ENCODE results near the gene VPS33A.
"Not testable (repeated sequence)": the region's sequence is repeated elsewhere in the genome, so short reads cannot be mapped to it uniquely, and the experiment has no call there.

The VPS33A gene

DNA sequence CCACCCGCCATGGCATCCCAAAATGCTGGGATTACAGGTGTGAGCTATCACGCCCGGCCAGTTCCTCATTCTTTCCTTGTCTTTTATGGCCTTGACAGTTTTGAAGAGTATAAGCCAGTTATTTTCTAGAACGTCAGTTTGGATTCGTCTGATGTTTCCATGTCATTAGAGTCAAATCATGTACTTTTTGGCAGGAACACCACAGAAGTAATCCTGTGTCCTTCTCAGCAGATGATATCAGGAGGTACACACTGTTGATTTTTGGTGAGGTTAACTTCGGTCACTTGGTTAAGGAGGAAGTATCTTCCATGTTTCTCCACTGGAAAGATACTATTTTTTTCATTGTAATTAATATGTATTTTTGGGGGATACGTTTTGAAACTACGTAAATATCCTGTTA, 25.1 kb upstream of the VPS33A start:
- H3K4me3 ChIP-seq (ENCODE audit: low read length): no peak overlapping the region
- no peak for DNase-seq (ENCODE audit: low read depth)
- TF ChIP-seq, protein P1, sequence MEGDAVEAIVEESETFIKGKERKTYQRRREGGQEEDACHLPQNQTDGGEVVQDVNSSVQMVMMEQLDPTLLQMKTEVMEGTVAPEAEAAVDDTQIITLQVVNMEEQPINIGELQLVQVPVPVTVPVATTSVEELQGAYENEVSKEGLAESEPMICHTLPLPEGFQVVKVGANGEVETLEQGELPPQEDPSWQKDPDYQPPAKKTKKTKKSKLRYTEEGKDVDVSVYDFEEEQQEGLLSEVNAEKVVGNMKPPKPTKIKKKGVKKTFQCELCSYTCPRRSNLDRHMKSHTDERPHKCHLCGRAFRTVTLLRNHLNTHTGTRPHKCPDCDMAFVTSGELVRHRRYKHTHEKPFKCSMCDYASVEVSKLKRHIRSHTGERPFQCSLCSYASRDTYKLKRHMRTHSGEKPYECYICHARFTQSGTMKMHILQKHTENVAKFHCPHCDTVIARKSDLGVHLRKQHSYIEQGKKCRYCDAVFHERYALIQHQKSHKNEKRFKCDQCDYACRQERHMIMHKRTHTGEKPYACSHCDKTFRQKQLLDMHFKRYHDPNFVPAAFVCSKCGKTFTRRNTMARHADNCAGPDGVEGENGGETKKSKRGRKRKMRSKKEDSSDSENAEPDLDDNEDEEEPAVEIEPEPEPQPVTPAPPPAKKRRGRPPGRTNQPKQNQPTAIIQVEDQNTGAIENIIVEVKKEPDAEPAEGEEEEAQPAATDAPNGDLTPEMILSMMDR (conservative IDR thresholded peaks at IDR 0.05; ENCODE audit: low read length): no peak

DNA sequence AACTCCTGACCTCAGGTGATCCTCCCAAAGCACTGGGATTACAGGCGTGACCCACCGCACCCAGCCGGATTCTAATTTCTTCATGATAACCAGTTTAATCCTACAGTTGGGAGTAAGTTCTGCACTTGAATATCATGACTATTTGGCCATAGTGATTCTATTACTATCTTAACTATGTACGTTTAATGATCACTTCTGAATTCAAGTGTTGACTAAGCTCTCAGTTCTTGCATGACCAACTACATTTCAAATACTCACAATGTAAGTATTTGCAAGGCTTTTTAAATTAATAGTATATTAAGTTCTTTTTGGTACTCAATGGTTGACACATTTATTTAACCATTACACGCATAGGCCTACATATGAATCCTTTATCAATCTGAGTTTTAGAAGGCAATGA, 17.4 kb upstream of the VPS33A start:
- no peak overlapping the region for H3K4me3 ChIP-seq (ENCODE audit: low read length)
- no peak for DNase-seq (ENCODE audit: low read depth)
- TF ChIP-seq, protein P1 (conservative IDR thresholded peaks at IDR 0.05; ENCODE audit: low read length): no peak

DNA sequence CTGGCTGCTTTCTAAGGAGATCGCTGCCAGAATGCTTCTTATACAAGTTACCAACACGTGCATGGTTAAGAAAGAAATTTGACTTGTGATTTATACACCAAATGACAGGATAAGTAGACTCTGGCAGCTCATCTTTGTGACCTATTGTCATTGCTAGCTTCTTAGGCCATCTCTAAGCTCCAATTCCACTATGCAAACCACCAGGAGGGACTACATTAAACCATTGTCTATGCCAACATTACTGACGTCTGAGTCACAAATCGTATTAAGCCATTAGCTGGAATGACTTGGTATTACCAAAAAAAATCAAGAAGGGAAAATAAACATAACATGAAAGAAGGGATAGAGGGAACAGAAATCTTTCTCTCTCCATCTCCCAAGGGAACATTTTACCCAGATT, 15.8 kb upstream of the VPS33A start:
- H3K4me3 ChIP-seq (ENCODE audit: low read length): no peak overlapping the region
- DNase-seq (ENCODE audit: low read depth): peak; percentile 83
- TF ChIP-seq, protein P1 (conservative IDR thresholded peaks at IDR 0.05; ENCODE audit: low read length): no peak

DNA sequence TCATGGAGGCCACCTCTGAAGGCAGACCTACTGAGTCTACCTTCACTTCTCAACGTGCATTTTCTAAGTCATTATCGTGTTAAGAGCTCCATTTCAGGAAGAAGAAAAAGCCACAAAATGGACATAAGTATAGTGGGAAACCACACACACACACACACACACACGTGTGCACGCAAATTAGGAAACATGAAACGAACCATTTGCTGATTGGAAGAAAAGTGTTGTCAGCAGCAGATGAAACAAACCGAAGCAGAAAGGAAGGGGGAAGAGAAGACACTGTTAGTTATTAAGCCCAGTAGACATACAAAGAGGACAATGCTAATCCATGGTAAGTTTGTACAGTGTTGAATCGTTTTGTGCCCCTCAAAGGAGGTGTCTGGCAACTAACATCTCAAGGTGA, 9.9 kb upstream of the VPS33A start:
- TF ChIP-seq, protein P1 (conservative IDR thresholded peaks at IDR 0.05; ENCODE audit: low read length): no peak
- no peak for DNase-seq (ENCODE audit: low read depth)

DNA sequence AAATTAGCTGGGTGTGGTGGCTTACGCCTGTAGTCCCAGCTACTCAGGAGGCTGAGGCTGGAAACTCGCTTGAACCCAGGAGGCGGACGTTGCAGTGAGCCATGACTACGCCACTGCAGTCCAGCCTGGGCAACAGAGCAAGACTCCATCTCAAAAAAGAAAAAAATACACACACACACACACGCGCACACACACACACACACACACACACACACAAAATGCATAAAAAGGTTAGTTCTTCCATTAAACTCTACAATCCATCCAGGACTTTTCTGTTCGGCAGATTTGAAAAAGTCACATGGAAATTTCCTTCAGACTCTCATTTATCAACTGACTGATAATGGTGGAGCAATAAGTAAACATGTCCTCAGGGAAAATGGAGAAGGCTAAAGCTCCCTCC, 9.2 kb upstream of the VPS33A start:
- H3K4me3 ChIP-seq (ENCODE audit: low read length): no peak overlapping the region
- TF ChIP-seq, protein P1 (conservative IDR thresholded peaks at IDR 0.05; ENCODE audit: low read length): no peak
- DNase-seq (ENCODE audit: low read depth): no peak

More for the DNA sequence above, 9.9 kb upstream of the VPS33A start:
- H3K4me3 ChIP-seq (ENCODE audit: low read length): no peak overlapping the region

DNA sequence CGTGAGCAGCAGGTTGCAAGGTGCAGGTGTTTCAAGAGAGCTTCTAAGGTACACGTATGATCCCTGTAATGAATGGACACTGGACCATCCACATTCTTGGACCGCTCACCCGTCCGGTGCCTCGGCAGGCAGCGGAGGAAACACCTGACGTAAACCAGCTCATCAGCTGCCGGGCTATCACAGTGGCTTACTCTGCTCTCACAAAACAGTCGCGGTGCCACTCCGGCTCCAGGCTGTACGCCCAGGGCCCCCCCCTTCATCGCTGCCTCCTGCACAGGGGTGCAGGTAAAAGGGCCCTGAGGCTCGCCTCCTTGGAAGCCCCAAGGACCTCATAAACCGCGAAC, 436 bp downstream of the VPS33A start:
- TF ChIP-seq, protein P1 (conservative IDR thresholded peaks at IDR 0.05; ENCODE audit: low read length): no peak
- peak overlapping the region; percentile 99 for H3K4me3 ChIP-seq (ENCODE audit: low read length)

DNA sequence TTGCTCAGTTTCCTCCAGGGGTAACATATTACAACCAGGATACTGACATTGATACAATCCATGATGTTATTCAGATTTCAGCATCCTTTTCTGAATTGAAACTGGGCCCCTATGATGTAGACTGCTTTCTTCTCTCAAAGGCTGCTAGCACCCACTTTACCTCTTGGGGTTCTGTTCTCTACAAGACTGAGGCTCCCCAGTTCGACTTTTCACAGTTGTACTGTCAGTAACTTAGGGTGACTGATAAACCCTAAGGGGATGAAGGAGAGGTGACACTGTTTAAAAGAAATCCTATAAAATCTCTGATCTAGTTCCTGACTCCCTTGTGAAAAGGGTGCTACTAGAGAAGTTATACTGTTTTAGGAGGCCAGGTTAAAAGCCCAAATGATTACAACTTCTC, 818 bp downstream of the VPS33A start:
- TF ChIP-seq, protein P1 (conservative IDR thresholded peaks at IDR 0.05; ENCODE audit: low read length): no peak
- no peak for DNase-seq (ENCODE audit: low read depth)
- peak overlapping the region; percentile 99 for H3K4me3 ChIP-seq (ENCODE audit: low read length)

More for the DNA sequence above, 436 bp downstream of the VPS33A start:
- DNase-seq (ENCODE audit: low read depth): peak; percentile 20

DNA sequence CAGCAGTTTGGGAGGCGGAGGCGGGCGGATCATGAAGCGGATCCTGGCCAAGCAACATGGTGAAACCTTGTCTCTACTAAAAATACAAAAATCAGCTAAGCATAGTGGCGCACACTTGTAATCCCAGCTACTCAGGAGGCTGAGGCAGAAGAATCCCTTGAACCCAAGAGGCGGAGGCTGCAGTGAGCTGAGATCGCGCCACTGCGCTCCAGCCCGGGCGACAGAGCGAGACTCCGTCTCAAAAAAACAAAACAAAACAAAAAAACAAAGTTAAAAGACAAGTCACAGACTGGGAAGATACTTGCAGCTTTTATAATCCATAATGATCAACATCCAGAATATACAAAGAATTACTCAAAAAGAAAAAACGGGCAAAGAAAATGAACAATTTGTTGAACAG, 5.6 kb downstream of the VPS33A start:
- not testable (repeated sequence) for H3K4me3 ChIP-seq (ENCODE audit: low read length); DNase-seq (ENCODE audit: low read depth)

DNA sequence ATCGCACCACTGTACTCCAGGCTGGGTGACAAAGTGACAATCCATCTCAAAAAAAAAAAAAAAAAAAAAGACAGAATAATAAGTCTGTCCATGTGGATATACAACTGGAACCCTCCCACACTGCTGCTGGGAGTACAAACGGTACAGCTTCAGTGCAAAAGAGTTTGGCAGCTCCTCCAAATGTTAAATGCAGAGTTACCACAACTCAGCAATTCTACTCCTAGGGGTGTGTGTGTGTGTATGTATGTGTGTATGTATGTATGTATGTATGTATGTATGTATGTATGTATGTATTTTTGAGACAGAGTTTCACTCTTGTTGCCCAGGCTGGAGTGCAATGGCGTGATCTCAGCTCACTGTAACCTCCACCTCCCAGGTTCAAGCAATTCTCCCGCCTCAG, 7.4 kb downstream of the VPS33A start:
- DNase-seq (ENCODE audit: low read depth); H3K4me3 ChIP-seq (ENCODE audit: low read length): not testable (repeated sequence)

DNA sequence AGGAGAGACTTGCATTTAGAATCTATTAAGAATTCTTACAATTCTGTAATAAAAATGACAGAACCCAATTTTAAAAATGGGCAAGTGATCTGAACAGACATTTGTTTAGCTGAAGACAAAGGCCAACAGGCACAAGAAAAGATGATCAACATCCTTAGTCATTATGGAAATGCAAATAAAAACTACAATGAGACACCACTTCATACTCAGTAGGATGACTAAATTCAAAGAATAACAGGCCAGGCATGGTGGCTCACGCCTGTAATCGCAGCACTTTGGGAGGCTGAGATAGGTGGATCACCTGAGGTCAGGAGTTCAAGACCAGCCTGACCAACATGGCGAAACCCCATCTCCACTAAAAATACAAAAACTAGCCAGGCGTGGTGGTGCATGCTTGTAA, 7.8 kb downstream of the VPS33A start:
- DNase-seq (ENCODE audit: low read depth); H3K4me3 ChIP-seq (ENCODE audit: low read length): not testable (repeated sequence)

Measured in AG10803 (cell line).